GM12873 (cell line): ENCODE measurements around the gene HLA-F.

ENCODE experiments used
- TF ChIP-seq, protein P1 (sequence below): IDR thresholded peaks from 2 replicates; pipeline ENCODE4 v1.5.1; 2012; ENCODE audit warnings: low read depth, mild to moderate bottlenecking, moderate library complexity, low read length, control low read depth; ENCODE audit not compliant: insufficient read depth; ENCODE audit errors: missing control alignments

HLA-F gene

DNA sequence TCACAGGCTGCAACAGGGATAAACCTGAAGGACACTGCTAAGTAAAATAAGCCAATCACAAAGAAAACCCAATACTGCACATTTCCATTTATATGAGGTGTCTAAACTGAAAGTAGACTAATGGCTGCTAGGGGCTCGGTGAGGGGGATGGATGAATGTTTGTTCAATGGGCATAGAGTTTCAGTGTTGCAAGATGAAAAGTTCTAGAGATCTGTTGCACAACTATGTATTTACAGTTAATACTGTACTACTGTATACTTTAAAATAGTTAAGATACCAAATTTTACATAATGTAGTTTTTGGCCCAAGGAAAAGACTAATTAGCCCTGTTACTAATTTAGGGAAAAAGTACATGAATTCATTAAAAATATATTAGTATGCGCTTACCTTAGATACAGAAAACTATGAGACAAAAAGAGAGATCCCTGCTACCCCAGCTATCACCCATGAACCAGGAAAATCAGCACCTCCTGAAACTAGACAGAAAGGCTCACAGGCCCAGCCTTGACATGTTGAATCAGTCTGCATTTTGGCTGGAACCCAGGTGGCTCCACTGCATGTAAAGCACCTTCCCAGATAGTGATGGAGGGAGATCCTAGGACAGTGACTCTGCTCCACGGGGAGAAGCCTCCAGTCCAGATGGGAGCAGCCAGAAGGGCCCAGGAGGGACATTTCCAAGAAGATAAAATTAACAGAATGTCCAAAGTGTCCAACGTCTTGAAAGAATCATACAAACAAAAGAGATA lies 16.1 kb downstream of the HLA-F start:
- TF ChIP-seq, protein P1, sequence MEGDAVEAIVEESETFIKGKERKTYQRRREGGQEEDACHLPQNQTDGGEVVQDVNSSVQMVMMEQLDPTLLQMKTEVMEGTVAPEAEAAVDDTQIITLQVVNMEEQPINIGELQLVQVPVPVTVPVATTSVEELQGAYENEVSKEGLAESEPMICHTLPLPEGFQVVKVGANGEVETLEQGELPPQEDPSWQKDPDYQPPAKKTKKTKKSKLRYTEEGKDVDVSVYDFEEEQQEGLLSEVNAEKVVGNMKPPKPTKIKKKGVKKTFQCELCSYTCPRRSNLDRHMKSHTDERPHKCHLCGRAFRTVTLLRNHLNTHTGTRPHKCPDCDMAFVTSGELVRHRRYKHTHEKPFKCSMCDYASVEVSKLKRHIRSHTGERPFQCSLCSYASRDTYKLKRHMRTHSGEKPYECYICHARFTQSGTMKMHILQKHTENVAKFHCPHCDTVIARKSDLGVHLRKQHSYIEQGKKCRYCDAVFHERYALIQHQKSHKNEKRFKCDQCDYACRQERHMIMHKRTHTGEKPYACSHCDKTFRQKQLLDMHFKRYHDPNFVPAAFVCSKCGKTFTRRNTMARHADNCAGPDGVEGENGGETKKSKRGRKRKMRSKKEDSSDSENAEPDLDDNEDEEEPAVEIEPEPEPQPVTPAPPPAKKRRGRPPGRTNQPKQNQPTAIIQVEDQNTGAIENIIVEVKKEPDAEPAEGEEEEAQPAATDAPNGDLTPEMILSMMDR, result no peak

DNA sequence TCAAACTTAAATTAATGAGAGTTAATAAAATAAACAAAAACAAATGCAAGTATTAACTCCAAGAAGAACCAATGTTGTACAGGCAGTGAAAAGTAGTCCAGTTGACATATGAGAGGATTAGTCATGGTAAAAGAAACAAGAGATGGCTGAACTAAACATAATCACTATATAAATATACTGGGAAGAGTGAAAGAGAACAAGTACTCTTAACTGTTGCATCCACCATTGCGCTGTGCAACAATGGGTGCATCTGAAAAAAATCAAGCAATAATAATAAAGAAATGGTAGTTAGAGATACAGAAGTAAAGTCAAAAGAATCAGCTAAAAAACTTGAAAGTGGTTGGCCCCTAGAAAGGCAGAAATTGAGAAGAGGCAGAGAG lies 16.6 kb downstream of the HLA-F start:
- TF ChIP-seq, protein P1, result no peak

DNA sequence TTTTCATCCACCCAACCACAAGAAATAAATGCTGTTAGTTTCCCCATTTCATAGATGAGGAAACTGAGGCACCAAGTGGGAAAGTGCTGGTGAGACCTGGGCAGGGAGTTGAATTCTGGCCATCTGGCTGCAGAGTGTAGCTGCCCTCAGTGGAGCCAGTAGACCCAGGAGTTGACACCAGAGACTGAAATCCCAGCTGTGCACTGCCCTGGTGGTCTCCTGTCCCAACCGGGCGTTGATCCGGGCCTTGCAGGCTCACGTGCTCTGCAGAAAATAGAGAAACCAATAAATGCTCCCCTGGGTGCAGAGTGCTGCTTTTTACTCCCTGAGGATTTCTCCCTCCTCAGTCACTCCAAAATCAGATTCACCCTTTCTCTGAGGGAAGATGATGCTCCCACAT lies 18.4 kb downstream of the HLA-F start:
- TF ChIP-seq, protein P1, result no peak

DNA sequence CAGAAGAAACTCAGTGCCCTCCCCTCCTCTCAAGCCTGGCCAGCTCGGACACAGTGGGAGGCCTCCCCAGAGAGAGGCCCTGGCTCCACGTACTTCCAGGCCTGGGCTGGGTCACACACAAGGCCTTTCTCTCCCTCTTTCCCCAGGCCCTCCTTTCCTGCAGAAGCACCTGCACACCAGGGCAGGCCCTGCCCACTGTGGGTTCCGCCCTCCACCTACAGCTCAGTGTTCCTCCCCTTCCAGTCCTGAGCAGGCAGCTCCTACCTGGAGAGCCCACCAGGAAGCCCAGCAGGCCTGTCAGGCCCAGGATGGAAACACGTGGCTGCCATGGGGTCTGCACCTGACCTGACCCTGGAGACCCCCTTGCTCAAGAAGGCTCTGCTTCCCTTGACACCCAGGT lies 18.9 kb downstream of the HLA-F start:
- TF ChIP-seq, protein P1, result no peak

DNA sequence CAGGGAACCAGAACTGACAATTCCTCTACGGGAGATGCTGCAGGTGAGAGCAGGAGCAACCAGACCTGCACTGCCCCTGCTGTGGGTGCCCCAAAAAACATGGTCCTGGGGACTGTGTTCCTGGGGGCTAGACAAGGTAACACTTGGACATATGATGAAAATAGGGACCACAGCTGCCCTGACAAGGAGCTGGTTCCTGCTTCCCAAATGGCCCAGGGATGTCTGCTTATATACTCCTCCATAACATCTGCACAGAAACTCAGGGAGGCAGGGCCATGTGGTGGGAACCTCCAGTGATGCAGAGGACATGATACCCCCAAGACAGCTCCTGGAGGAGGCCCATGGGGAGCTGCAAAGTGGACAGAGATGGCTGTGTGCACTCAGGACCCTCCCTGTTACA lies 19.8 kb downstream of the HLA-F start:
- TF ChIP-seq, protein P1, result no peak

DNA sequence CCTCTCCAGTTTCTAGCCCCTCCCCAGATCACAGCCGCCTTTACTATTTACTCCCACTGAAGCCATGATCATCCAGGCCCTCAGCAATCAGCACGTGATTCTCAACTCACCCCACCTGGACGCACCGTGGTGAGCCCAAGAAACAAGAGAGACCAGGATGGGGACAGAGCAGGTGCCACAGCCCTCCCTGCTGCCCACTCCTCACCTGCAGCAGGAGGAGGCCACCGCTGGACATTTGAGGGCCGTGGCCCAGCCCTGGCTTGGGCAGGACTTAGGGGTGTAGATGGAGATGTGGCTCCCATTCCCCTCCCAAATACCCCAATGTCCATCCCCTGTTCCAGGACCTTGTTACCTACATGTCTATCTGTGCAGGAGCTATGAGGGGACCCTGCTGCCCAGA lies 20.3 kb downstream of the HLA-F start:
- TF ChIP-seq, protein P1, result no peak

DNA sequence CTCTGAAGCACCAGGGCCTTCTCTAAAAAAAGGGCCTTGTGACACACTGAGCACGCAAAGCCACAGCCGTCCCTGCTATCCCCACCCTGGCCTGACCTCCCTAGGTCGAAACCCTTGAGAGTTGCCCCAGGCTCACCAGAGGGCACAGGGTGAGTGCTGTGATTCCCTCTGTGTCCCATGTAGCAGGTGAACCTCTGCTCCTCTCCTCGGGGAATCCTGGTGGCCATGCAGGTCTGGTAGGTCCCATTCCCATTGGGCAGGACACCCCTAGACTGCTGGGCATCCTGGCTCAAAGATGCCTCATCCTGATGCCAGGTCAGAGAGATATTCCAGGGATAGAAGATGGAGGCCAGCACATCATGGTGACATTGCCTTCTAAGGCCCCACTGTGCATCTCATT lies 20.9 kb downstream of the HLA-F start:
- TF ChIP-seq, protein P1, result no peak
